ENCODE results near the gene CSRP1.
"Not testable (repeated sequence)": the region's sequence is repeated elsewhere in the genome, so short reads cannot be mapped to it uniquely, and the experiment has no call there.

Gene CSRP1

GRCh38 chr1:201473296-201473695 lies 33.6 kb downstream of the CSRP1 start:
- no peak for DNase-seq

DNA sequence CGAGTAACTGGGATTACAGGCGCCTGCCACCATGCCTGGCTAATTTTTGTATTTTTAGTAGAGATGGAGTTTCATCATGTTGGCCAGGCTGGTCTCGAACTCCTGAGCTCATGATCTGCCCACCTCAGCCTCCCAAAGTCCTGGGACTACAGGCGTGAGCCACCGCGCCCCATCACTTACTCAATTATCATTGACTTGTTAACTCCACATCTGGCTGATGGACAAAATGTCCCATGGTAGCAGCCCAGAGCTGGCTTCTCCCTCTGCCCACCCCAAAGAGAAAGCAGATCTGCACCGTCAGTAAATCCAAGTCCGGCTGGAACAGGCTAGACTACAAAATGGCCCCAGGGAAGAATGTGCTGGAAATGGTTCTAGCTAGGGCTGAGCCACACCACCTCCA lies 34.6 kb downstream of the CSRP1 start:
- not testable (repeated sequence) for DNase-seq

DNA sequence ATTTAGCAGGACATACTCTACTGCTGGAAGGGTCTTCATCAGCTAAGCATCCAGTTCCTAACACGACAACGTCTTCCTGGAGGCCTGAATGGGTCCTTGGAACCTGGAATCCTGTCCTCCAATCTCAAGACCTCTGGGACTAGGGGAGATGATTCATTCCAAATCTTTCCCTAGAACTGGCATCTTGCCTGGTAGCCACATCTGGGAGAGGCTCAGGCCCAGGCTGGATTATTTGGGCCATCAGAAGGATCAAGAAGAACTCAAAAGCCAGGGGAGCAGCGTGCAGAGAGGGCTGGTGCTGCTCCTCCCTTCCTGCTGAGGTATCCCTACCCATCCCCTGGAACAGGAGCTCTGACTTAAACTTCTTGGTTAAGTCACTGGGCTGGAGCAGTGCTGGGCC lies 35.2 kb downstream of the CSRP1 start:
- DNase-seq = no peak

DNA sequence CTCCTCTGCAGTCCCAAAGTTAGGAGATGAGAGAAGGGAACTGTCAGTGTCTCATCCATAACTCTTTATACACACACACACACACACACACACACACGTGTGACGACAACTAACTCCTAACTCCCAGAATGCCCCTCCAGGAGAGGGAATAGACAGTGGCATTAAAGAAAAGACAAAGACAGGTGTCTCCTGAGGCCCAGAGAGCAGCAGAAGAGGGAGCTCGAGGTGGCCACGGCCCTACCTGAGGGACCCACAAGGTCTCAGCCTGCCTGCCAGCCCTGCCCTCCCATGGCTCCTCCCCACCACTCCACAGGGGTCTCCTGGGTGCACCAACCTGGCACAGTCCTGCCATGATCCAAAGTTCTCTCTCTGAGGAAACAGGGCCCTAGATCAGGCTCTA lies 36.3 kb downstream of the CSRP1 start:
- no peak for DNase-seq

DNA sequence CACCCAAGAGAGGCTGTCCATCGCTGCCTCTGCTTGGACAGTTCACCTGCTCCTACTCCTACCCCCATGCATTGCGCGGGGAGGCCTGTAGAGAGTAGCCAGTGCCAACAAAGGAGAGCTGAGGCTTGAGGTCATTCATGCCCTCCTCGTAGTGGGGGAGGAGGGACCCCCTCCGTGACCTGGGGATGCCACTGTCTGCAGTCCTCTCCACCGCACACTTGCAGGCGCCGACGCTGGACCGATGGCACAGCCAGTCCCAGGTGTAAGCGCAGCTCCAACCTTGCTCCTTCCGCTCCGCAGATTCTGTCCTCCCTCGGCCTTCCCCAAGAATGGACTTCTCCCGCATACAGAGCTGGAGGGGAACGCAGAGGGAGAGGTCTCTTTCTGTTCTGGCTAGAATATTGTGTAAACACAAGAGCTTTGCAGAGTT lies 37.3 kb downstream of the CSRP1 start:
- no peak for DNase-seq

- DNase-seq = peak; percentile 25
Measured at GRCh38 chr1:201468844-201469644, 37.9 kb downstream of the CSRP1 start, which contains the start of gene PHLDA3. TSS of gene PHLDA3 (minus strand) at chr1:201469188. CDS start at chr1:201468786, 402 bp downstream.

DNA sequence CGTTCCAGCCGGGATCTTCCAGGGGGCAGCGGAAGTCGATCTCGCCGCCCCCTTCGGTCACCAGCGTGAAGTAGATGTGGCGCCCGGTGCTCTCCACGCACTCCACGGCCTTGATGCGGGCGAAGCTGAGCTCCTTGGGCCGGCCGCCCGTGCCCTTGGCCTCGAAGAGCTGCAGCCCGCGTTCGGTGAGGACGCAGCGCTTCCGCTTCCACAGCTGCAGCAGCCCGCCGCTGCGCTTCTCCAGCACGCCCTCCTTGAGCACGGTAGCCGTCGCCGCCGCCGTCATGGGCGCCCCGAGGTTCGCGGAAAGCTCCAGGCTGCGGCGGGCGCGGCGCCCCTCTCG lies 38.5 kb downstream of the CSRP1 start:
- no peak for DNase-seq

DNA sequence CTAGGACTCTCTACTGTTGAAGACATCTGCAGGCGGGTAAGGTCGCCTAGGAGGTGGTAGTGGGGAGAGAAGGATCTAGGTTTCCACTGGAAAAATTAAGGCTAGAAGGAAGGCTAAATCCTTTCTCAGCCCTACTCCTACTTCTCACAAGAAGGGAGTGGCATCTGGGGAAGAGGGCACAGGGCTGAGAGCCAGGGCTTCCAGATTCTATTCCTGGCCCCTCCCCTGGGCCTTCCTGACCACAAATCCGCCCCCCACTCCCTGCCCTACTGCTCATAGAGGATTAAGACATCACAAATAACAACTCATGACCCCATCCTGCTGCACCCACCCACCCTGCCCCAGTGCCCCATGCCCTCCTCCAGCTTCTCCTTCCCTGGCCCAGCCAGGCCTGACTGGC lies 40.4 kb downstream of the CSRP1 start:
- no peak for DNase-seq

DNA sequence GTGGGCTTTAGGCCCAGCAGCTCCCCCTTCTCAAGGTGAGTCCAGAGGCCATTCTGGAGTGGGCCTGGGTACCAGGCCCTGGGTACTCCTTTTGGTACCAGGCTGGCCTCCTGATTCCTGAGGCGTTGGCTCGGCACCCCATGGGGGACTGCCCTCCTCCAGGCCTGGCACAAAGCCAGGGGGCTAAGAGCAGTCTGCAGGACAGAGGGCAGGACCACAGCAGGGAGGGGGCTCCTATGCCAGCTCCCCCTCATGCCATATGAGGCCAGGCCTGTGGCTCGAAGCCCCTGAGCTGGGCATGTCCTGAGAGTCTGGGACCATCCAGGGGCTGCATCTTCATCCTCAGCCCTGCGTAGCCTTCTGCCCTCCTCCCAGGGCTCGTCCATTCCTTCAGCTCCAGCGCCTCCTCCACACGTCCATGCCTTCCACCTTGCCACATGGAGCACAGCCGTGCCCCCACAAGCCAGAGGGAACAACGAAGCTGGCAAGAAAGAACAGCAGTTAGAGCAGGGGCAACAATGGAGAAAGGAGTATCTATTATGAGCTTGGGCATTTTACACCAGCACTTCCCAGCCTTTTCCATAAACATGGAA lies 41.1 kb downstream of the CSRP1 start:
- no peak for DNase-seq

GRCh38 chr1:201463071-201463552 lies 43.8 kb downstream of the CSRP1 start:
- DNase-seq = no peak

DNA sequence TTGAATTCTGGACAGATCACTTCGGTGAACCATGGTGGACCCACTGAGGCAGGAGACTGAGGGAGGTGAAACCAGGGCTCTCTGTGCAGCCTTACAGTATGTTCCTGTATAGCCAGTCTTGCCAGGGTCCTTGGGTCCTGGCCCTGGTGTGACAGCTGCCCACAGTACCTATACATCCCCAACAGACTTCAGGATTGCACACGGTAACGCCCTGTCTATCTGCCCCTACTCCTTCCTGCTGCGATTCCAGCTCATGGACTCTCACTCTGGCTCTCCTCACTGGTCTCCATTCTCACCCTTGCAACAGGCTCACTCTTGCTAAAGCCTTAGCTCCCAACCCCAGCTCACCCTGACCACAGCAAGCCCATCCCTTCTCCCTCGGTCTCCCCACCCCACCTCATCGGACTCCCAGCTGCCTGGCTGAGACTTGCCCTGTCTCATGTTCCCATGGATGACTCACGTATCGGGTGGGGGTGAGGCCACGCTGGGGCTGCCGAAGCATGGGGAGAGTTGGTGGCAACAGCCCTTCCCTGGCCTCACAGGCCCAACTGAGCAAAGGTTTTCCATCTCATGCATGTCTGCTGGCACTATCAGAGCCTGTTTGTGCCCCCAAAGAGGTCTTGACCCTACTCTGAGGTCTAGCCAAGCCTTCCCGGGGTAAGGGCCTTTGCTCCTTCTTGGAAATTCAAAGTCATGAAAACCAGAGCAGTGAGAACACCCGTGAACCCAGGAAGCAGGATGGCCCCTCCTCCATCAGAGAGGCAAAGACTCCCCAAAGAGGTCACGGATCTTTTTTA lies 45.1 kb downstream of the CSRP1 start:
- no peak for DNase-seq

- no peak for DNase-seq
Measured at GRCh38 chr1:201460814-201461644, 45.9 kb downstream of the CSRP1 start.

- no peak for DNase-seq
Measured at GRCh38 chr1:201459775-201460174, 47.1 kb downstream of the CSRP1 start.

GRCh38 chr1:201459052-201459451 lies 47.9 kb downstream of the CSRP1 start:
- DNase-seq = no peak

- DNase-seq = no peak
Measured at GRCh38 chr1:201457508-201457960, 49.4 kb downstream of the CSRP1 start.

- no peak for DNase-seq
Measured at GRCh38 chr1:201456499-201457309, 50.2 kb downstream of the CSRP1 start.

DNA sequence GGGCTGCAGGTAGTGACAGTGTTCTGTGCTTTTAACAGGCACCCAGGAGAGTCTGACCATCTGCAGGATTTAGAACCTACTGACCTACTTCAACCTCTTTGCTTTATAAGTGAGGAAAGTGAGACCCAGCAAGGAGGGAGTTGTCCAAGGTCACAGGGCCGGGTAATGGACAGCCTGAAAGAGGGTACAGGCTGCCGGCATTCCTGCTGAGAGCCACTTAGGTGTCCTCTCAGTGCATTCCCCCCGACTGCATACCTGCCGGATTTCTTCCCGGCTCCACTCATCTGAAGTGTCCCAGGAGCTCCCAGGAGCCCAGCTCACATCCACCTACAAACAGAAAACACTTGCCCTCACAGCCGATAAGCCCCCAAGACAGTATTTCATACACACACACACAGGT lies 51.8 kb downstream of the CSRP1 start:
- DNase-seq = no peak

GRCh38 chr1:201454608-201455007 lies 52.3 kb downstream of the CSRP1 start:
- no peak for DNase-seq

GRCh38 chr1:201452866-201453265 lies 54.1 kb downstream of the CSRP1 start:
- DNase-seq = no peak

DNA sequence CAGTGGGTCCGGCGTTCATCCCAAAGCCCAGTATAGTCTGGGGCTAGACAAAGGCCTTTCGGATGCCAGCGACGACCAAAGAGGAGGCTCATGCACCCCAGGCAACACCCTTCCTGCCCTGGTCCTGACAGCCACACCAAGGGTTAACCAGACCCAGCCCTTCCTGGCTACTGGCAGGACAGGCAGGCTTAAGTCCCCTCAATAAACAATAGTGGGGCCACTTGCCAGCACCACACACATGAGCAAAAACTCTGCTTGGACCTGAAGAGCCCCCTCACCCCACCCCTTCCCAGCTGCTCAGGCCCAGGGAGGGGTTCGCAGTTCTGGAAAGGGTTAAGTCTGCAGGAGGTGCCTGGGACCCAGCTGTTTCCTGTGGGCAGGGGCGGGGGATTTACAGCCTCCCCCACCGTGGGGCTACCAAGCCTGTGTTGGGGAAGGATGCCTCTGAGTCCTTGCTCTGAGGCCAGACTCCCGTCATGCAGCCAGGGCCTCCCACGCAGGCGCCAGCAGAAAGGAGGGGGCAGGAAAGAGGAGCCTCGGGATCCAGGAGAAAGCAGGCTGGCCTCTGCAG lies 56.1 kb downstream of the CSRP1 start:
- no peak for DNase-seq

DNA sequence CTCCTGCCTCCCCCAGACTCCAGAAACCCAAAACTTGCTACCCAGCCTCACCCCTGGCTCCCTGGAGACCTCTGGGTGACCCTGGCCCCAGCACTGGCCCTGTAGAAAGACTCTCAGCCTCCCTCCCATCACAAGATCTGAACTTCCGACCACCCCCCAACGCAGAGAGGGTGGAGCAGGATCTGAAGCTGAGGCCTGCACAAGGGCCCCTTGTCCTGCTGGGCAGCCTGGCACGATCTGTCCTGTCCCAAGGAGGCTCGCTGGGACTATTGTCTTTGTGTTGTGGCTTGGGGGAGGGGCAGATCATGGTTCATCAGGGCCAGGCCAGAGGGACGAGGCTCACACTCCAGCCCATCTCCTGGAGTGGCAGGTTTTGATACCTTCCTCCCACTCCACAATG lies 57.9 kb downstream of the CSRP1 start:
- no peak for DNase-seq
